H9 (cell line): ENCODE results near the gene HMCN1. TPM values are rescaled to one million over a fixed set of nuclear protein-coding genes. Genes with fewer than 3 reads are reported as not detected.

Experiments used
- DNase-seq: peaks from one replicate; pipeline ENCODE4 v3.0.0-alpha.2; 2017
- H2AFZ ChIP-seq: one replicate; pipeline ENCODE4 v1.6.1; 2013; ENCODE audit warnings: mild to moderate bottlenecking, low read length, control low read depth, moderate library complexity
- H2AK5ac ChIP-seq: 2 replicates; pipeline ENCODE4 v1.6.1; 2013; ENCODE audit warnings: low read length, control low read depth, mixed read lengths; ENCODE audit not compliant: insufficient read length
- H2BK120ac ChIP-seq: one replicate; pipeline ENCODE4 v1.6.1; 2013; ENCODE audit warnings: low read depth, mild to moderate bottlenecking, low read length, control low read depth, inconsistent platforms; ENCODE audit not compliant: poor library complexity, severe bottlenecking
- H2BK12ac ChIP-seq: 2 replicates; pipeline ENCODE4 v1.6.1; 2013; ENCODE audit warnings: low read length, control low read depth, mixed read lengths, low read depth; ENCODE audit not compliant: insufficient read length
- H2BK15ac ChIP-seq: 2 replicates; pipeline ENCODE4 v1.6.1; 2013; ENCODE audit warnings: low read depth, low read length, control low read depth
- H2BK20ac ChIP-seq: one replicate; pipeline ENCODE4 v1.6.1; 2013; ENCODE audit warnings: low read depth, mild to moderate bottlenecking, low read length, control low read depth, inconsistent platforms; ENCODE audit not compliant: poor library complexity, severe bottlenecking
- H2BK5ac ChIP-seq: 2 replicates; pipeline ENCODE4 v1.6.1; 2013; ENCODE audit warnings: low read length, control low read depth, mixed read lengths; ENCODE audit not compliant: insufficient read length
- H3K14ac ChIP-seq: 2 replicates; pipeline ENCODE4 v1.6.1; 2013; ENCODE audit warnings: low read length, control low read depth; ENCODE audit not compliant: insufficient read depth
- H3K18ac ChIP-seq: 2 replicates; pipeline ENCODE4 v1.6.1; 2013; ENCODE audit warnings: low read depth, mild to moderate bottlenecking, mixed read lengths, low read length, control low read depth; ENCODE audit not compliant: insufficient read length
- H3K23ac ChIP-seq: 2 replicates; pipeline ENCODE4 v1.6.1; 2013; ENCODE audit warnings: low read length, control low read depth, mixed read lengths, low read depth; ENCODE audit not compliant: insufficient read length
- H3K23me2 ChIP-seq: 2 replicates; pipeline ENCODE4 v1.6.1; 2013; ENCODE audit warnings: low read depth, mild to moderate bottlenecking, mixed read lengths, low read length, control low read depth; ENCODE audit not compliant: insufficient read length, poor library complexity, severe bottlenecking
- H3K27ac ChIP-seq: 2 replicates; pipeline ENCODE4 v1.5.1; 2013; ENCODE audit warnings: low read length, control low read depth, mixed read lengths, low read depth; ENCODE audit not compliant: insufficient read length
- H3K27me3 ChIP-seq: 2 replicates; pipeline ENCODE4 v1.6.1; 2013; ENCODE audit warnings: low read length, control low read depth, inconsistent platforms; ENCODE audit not compliant: insufficient read depth
- H3K4ac ChIP-seq: 2 replicates; pipeline ENCODE4 v1.6.1; 2013; ENCODE audit warnings: low read depth, mild to moderate bottlenecking, control low read depth, inconsistent platforms, low read length, moderate library complexity
- H3K4me1 ChIP-seq: 2 replicates; pipeline ENCODE4 v1.6.1; 2013; ENCODE audit warnings: low read length, control low read depth, inconsistent platforms; ENCODE audit not compliant: insufficient read depth
- H3K4me2 ChIP-seq: 2 replicates; pipeline ENCODE4 v1.6.1; 2013; ENCODE audit warnings: low read length, control low read depth, mixed read lengths; ENCODE audit not compliant: insufficient read length, insufficient read depth
- H3K56ac ChIP-seq: 2 replicates; pipeline ENCODE4 v1.6.1; 2013; ENCODE audit warnings: low read depth, mild to moderate bottlenecking, mixed read lengths, low read length, control low read depth; ENCODE audit not compliant: insufficient read length
- H3K79me1 ChIP-seq: 2 replicates; pipeline ENCODE4 v1.6.1; 2013; ENCODE audit warnings: low read depth, mild to moderate bottlenecking, moderate library complexity, low read length, control low read depth, inconsistent platforms; ENCODE audit not compliant: insufficient read depth, poor library complexity, severe bottlenecking
- H3K79me2 ChIP-seq: 2 replicates; pipeline ENCODE4 v1.6.1; 2013; ENCODE audit warnings: low read length, control low read depth, inconsistent platforms; ENCODE audit not compliant: insufficient read depth
- H3K9ac ChIP-seq: 2 replicates; pipeline ENCODE4 v1.6.1; 2013; ENCODE audit warnings: low read length, control low read depth, mixed read lengths; ENCODE audit not compliant: insufficient read length; ENCODE audit errors: extremely low read depth
- H3K9me3 ChIP-seq: one replicate; pipeline ENCODE4 v1.6.1; 2013; ENCODE audit warnings: low read depth, low read length, inconsistent platforms; ENCODE audit not compliant: control insufficient read depth
- H3T11ph ChIP-seq: one replicate; pipeline ENCODE4 v1.6.1; 2013; ENCODE audit warnings: mild to moderate bottlenecking, low read length, control low read depth, inconsistent platforms
- H4K20me1 ChIP-seq: one replicate; pipeline ENCODE4 v1.6.1; 2013; ENCODE audit not compliant: control insufficient read depth, insufficient read length, insufficient read depth
- H4K5ac ChIP-seq: 2 replicates; pipeline ENCODE4 v1.6.1; 2013; ENCODE audit warnings: low read depth, mild to moderate bottlenecking, mixed read lengths, low read length, control low read depth; ENCODE audit not compliant: insufficient read length
- H4K8ac ChIP-seq: replicated peaks from 2 replicates; pipeline ENCODE4 v1.6.1; 2013; ENCODE audit warnings: low read length, control low read depth, mixed read lengths, low read depth; ENCODE audit not compliant: insufficient read length
- H4K91ac ChIP-seq: 2 replicates; pipeline ENCODE4 v1.6.1; 2013; ENCODE audit warnings: low read depth, mild to moderate bottlenecking, moderate library complexity, mixed read lengths, low read length, control low read depth; ENCODE audit not compliant: insufficient read length
- H3K27ac Mint-ChIP-seq, 3 experiments: 2 replicates in 2 of 3; 3 replicates in 1 of 3; pipeline ENCODE4 v1.8.0; 2020 to 2021; ENCODE audit warnings: mixed read lengths in 3 of 3, mild to moderate bottlenecking in 1 of 3, moderate library complexity in 1 of 3
- H3K27me3 Mint-ChIP-seq: 2 replicates; pipeline ENCODE4 v1.8.0; 2021; ENCODE audit warnings: low read depth, mild to moderate bottlenecking, moderate library complexity, mixed read lengths
- H3K36me3 Mint-ChIP-seq, 3 experiments: 2 replicates in 2 of 3; 3 replicates in 1 of 3; pipeline ENCODE4 v1.8.0; 2020 to 2021; ENCODE audit warnings: low read depth in 3 of 3, mixed read lengths in 3 of 3; ENCODE audit not compliant: insufficient read depth in 1 of 3
- H3K4me1 Mint-ChIP-seq, 2 experiments: 2 replicates each; pipeline ENCODE4 v1.8.0; 2020; ENCODE audit warnings: mixed read lengths in 2 of 2
- H3K4me3 Mint-ChIP-seq, 2 experiments: 2 replicates in 1 of 2; 3 replicates in 1 of 2; pipeline ENCODE4 v1.8.0; 2020 to 2021; ENCODE audit warnings: mild to moderate bottlenecking in 2 of 2, mixed read lengths in 2 of 2, moderate library complexity in 1 of 2
- H3K9me3 Mint-ChIP-seq, 2 experiments: 2 replicates in 1 of 2; 3 replicates in 1 of 2; pipeline ENCODE4 v1.8.0; 2020; ENCODE audit warnings: mild to moderate bottlenecking in 2 of 2, mixed read lengths in 2 of 2, moderate library complexity in 1 of 2
- CTCF ChIP-seq: fragments of 200-600 bp; sonication (generic); conservative IDR thresholded peaks from 3 replicates; pipeline ENCODE4 v1.8.0; 2021; ENCODE audit warnings: antibody characterized with exemption, mild to moderate bottlenecking
- WGBS: extraction: QIAGEN DNeasy Blood & Tissue Kit; methylation state at CpG from one replicate; pipeline ENCODE4 v1.1.7; 2013; ENCODE audit warnings: missing lambda C conversion rate, low lambda C conversion rate, mixed read lengths; ENCODE audit not compliant: insufficient read length; ENCODE audit errors: extremely low coverage; 5-methylcytosine and 5-hydroxymethylcytosine counted together
- total RNA-seq: library from RNA; stranded (reverse); gene quantifications from 2 replicates; pipeline ENCODE4 v1.2.1, GENCODE V29; 2021

Gene HMCN1
- total RNA-seq, 1 experiment from 2014 or later, result 3.3 TPM

- no CpG with 5 or more reads among the region's 1 CpG for WGBS
- H3K36me3 Mint-ChIP-seq, result no peaks in the 10 kb centered on the region
- H2BK15ac ChIP-seq, result no peak overlapping the region
Observed at GRCh38 chr1:185980891-185981290, 246.7 kb downstream of the HMCN1 start.

More at GRCh38 chr1:185980891-185981290, 246.7 kb downstream of the HMCN1 start:
- Mint-ChIP-seq H3K4me3 (no peak overlapping the region), H3K27me3 (no peaks in the 10 kb centered on the region), H3K9me3 (no peaks in the 10 kb centered on the region), H3K4me1 (peaks cover 0 to 7% of the 10 kb centered on the region in 2 experiments; a peak in 1 of 4 replicates), H3K27ac (no peak overlapping the region)
- Histone ChIP-seq H3K9ac (no peak overlapping the region), H2AK5ac (no peak overlapping the region), H4K8ac (no peak overlapping the region), H3K79me1 (no peaks in the 10 kb centered on the region), H2BK120ac (no peak overlapping the region), H4K5ac (no peak overlapping the region), H3K27me3 (no peaks in the 10 kb centered on the region), H3K23me2 (no peaks in the 10 kb centered on the region), H4K91ac (no peak overlapping the region), H2AFZ (no peak overlapping the region), H3K9me3 (no peaks in the 10 kb centered on the region), H4K20me1 (no peaks in the 10 kb centered on the region), H3T11ph (no peak overlapping the region), H3K79me2 (no peaks in the 10 kb centered on the region), H3K18ac (no peak overlapping the region), H3K56ac (no peak overlapping the region), H2BK20ac (no peak overlapping the region), H3K23ac (no peak overlapping the region), H3K27ac (no peak overlapping the region), H3K14ac (no peak overlapping the region), H3K4me2 (no peak overlapping the region), H2BK5ac (no peak overlapping the region), H2BK12ac (no peak overlapping the region), H3K4me1 (no peaks in the 10 kb centered on the region), H3K4ac (no peak overlapping the region)
- no peak for TF ChIP-seq CTCF
- no peak for DNase-seq
